ELR (cell line): Measurements from ENCODE around the gene DHDDS.
"Not testable (repeated sequence)": the region's sequence is repeated elsewhere in the genome, so short reads cannot be mapped to it uniquely, and the experiment has no call there.

ENCODE experiments used
- DNase-seq: peaks from one replicate; pipeline ENCODE4 v3.0.0-alpha.2; 2015; ENCODE audit warnings: low read depth

The DHDDS gene

GRCh38 chr1:26475989-26476388, 43.9 kb downstream of the DHDDS start:
- no peak for DNase-seq

GRCh38 chr1:26476958-26477357, 44.8 kb downstream of the DHDDS start:
- no peak for DNase-seq

DNA sequence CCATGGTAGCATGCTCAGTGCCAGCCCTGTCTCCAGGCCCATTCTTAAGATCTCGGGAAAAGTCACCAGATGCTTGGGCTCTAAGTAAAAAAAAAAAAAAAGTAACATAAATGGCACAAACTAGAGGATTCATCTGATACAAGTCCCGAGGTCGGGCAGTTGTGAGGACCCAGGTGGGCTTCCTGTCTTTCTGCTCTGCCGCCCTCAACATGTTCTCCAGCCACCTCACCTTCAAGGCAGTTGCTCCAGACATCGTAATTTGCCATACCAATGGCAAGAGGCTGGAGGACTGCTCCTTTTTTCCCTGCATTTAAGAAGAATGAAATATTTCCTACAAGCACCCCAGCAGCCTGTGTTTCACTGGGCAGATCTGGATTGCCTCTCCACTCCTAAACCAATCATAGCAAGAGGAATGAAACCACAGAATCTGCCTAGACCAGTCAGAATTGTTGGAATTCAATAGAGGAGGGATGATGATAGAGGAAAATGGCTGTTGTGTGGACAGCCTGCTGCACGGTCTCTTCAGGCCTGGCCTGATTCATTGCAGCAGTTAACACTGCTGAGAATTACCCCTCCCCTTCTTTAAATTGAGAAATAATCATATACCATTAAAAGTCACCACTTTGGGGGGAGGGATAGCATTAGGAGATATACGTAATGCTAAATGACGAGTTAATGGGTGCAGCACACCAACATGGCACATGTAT, 45.5 kb downstream of the DHDDS start:
- peak; percentile 52 for DNase-seq

GRCh38 chr1:26478159-26478558, 46.0 kb downstream of the DHDDS start:
- DNase-seq, result no peak

DNA sequence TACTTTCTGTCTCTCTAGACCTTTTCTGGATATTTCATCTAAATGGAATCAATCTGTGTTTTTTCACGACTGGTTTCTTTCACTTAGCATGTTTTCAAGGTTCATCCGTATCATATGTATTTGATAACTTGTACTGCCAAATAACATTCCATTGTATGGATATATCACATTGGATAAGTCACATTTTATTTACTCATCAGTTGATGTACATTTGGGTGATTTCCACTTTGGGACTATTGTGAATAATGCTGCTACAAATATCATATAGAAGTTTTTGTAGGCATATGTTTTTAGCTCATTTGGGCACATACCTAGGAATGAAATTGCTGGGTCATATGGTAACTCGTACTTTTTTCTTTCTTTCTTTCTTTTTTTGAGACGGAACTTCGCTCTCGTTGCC, 46.9 kb downstream of the DHDDS start:
- DNase-seq, result no peak

- DNase-seq, result no peak
Observed at GRCh38 chr1:26482921-26483320, 50.8 kb downstream of the DHDDS start.

DNA sequence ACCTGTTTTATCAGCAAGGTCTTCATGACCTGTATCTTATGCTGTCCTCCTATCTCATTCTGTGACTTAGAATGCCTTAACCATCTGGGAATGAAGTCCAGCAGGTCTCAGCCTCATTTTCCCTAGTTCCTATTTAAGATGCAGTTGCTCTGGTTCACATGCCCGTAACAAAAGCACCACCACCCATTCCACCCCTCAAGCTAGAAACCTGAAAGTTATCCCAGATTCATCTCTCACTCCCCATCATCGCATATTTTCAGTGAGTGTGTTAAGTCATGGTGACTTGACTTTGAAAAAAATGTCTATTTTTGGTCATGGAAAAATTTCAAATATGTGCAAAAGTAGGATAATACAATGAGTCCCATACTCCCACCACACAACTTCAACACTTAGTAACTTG, 51.9 kb downstream of the DHDDS start:
- no peak for DNase-seq

- no peak for DNase-seq
Observed at GRCh38 chr1:26490155-26490554, 58.0 kb downstream of the DHDDS start.

- DNase-seq, result no peak
Observed at GRCh38 chr1:26493267-26493666, 61.1 kb downstream of the DHDDS start.

GRCh38 chr1:26493938-26494337, 61.8 kb downstream of the DHDDS start:
- DNase-seq, result no peak

GRCh38 chr1:26496861-26497260, 64.7 kb downstream of the DHDDS start:
- DNase-seq, result no peak

DNA sequence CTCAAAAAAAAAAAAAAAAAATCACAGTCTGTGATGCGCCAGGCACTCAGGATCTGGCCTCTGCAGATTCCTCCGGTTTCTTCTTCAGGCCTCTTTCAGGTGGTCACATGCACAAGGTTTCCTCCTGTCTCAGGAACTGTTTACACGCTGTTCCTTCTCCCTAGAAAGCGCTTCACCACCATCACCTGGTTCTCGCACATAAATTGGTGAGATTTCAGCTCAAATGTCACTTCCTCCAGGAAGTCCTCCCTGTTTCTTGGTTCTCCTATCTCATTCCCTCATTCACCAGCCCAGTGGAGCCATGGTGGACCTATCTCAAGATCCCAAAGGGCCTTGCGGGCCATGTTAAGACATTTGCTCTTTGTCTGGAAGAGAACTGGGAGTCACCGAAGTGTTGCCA, 66.8 kb downstream of the DHDDS start:
- DNase-seq, result no peak

DNA sequence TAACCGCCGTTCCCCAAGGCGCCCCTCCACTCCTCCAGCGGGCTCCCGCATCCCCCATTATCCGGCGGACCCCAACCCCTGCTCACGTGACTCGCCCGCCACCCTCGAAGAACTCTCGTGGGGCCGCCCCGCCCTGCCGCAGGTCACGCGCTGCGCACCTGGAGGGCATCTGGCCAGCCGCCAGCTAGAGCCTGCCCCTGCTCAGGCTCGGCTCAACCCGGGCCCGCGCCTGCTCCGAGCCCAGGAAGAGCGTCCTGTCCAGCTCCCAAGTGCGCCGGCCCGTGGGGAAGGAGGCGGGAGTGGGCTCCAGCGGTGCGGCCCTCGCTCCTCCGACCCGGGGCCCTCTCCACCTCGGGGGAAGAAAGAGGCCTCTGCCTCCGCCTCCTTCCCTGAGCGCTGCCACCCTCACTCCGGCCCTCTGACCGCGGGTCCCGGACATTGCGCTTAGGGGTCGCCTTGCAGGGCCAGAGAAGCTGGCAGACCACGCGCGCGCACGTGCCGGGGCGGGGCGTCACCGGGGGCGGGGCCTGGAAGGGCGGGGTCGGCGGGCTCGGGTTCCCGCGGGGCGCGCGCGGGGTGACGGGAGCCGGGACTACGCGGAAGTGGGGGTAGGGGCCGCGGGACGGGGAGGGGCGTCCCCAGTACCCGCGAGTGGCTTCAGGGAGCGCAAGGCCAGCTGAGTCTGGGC, 68.5 kb downstream of the DHDDS start:
- DNase-seq, result peak; percentile 80

DNA sequence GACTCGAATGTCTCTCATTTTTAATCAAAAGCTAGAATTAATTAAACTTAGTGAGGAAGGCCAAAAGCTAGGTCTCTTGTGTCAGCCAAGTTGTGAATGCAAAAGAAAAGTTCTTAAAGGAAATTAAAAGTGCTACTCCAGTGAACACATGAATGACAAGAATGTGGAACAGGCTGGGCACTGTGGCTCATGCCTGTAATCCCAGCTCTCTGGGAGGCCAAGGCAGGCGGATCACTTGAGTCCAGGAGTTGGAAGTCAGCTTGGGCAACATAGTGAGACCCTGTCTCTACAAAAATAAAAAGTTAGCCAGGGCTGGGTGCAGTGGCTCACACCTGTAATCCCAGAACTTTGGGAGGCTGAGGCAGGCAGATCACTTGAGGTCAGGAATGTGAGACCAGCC, 78.6 kb downstream of the DHDDS start:
- not testable (repeated sequence) for DNase-seq

GRCh38 chr1:26515836-26516235, 83.7 kb downstream of the DHDDS start:
- not testable (repeated sequence) for DNase-seq

DNA sequence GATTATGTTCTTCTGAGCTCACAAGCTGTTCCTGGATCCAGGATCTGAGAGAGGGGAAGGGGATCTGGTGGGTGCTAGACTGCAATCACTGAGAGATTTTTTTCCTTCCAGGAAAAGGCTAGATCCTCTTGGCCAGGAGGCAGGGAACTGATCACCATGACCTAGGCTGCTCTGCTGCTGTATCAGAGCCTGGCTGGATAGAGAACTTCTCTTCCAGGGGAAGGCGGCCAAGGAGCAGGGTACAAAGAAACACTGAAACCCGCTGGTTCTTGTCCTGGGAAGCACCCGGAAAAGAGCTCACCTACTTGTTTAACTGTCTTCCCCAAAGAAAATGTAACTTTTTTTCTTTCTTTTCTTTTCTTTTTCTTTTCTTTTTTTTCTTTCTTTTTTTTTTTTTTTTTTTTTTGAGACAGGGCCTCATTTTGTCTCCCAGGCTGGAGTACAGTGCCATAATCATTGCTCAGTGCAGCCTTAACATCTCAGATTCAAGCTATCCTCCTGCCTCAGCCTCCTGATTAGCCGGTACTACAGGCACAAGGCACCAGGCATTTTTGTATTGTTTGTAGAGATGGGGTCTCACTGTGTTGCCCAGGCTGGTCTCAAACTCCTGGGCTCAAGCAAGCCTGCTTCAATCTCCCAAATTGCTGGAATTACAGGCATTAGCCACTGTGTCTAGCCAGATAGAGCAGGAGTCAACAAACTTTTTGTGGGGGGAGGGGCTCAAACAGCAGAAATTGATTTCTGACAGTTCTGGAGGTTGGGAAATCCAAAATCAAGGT, 85.1 kb downstream of the DHDDS start:
- DNase-seq, result no peak

GRCh38 chr1:26517766-26518049, 85.6 kb downstream of the DHDDS start:
- DNase-seq, result no peak

GRCh38 chr1:26518355-26518754, 86.2 kb downstream of the DHDDS start:
- DNase-seq, result no peak

- no peak for DNase-seq
Observed at GRCh38 chr1:26520339-26520738, 88.2 kb downstream of the DHDDS start.
